Measurements from ENCODE around the gene MTG2. TPM values are rescaled to one million over a fixed set of nuclear protein-coding genes. Genes with fewer than 3 reads are reported as not detected.

The MTG2 gene
- total and polyA plus RNA-seq, 2 experiments from 2014 or later, result 11.3 to 11.7 TPM

- H3K27me3 ChIP-seq (ENCODE audit: insufficient read depth), result no peaks in the 10 kb centered on the region
- H3F3A ChIP-seq (replicated peaks; ENCODE audit: low read depth), result peaks cover 19% of the 10 kb centered on the region
- Mint-ChIP-seq H3K36me3 (ENCODE audit: low read depth) (peaks cover 96% of the 10 kb centered on the region), H3K27ac (no peak overlapping the region), H3K27me3 (ENCODE audit: insufficient read depth, low read depth, poor library complexity) (peaks cover 12% of the 10 kb centered on the region), H3K4me3 (no peak overlapping the region), H3K4me1 (peaks cover 2% of the 10 kb centered on the region; the same call in 1 of the 3 replicates), H3K9me3 (no peaks in the 10 kb centered on the region; the same call in 2 of the 3 replicates)
- no peak overlapping the region for H2AFZ ChIP-seq
- H3K4me2 ChIP-seq, result no peak overlapping the region
- H4K20me1 ChIP-seq (replicated peaks; ENCODE audit: insufficient read depth), result peaks cover 37% of the 10 kb centered on the region
- ATAC-seq (no peak), DNase-seq (ENCODE audit: low spot score) (no peak)
- H3K36me3 ChIP-seq (ENCODE audit: insufficient read depth), result peaks cover 54% of the 10 kb centered on the region
- no peak overlapping the region for H3K4me3 ChIP-seq
- no peaks in the 10 kb centered on the region for H3K4me1 ChIP-seq (ENCODE audit: insufficient read depth)
- TF ChIP-seq CREB1 (CRISPR knock-in tag; IDR thresholded peaks at IDR 0.05; ENCODE audit: low read depth) (no peak), ZNF462 (CRISPR knock-in tag; IDR thresholded peaks at IDR 0.05) (no peak), EZH2phosphoT487 (IDR thresholded peaks at IDR 0.05; ENCODE audit: unreplicated experiment) (no peak), NANOG (IDR thresholded peaks at IDR 0.05; ENCODE audit: borderline replicate concordance) (no peak), REST (IDR thresholded peaks at IDR 0.05; ENCODE audit: unreplicated experiment) (no peak), ETS1 (IDR thresholded peaks at IDR 0.05) (no peak), ZNF331 (CRISPR knock-in tag; IDR thresholded peaks at IDR 0.05; ENCODE audit: low read depth) (no peak), STAT1 (IDR thresholded peaks at IDR 0.05; ENCODE audit: unreplicated experiment) (no peak), JUNB (IDR thresholded peaks at IDR 0.05; ENCODE audit: unreplicated experiment) (no peak), POLR2AphosphoS5 (IDR thresholded peaks at IDR 0.05; ENCODE audit: low read depth) (no peak), EZH2 (IDR thresholded peaks at IDR 0.05; ENCODE audit: low read depth, unreplicated experiment) (no peak)
- H3K9me2 ChIP-seq (ENCODE audit: insufficient read depth), result no peaks in the 10 kb centered on the region
- no peak overlapping the region for H3K27ac ChIP-seq (ENCODE audit: low read depth)
- peaks cover 13% of the 10 kb centered on the region; the same call in 1 of the 2 replicates for H3K79me2 ChIP-seq (replicated peaks; ENCODE audit: insufficient read depth)
Measured at GRCh38 chr20:62133051-62133845, 49.6 kb upstream of the MTG2 start.

Data from GM23338 (cell line).